Epithelial cell of proximal tubule (primary cell): ENCODE measurements around the gene KCNIP1. TPM values are rescaled to one million over a fixed set of nuclear protein-coding genes. Genes with fewer than 3 reads are reported as not detected.

Source experiments
- DNase-seq: peaks from one replicate; pipeline ENCODE4 v3.0.0-alpha.2; 2011; ENCODE audit warnings: low read depth
- H3K4me3 ChIP-seq: 2 replicates; pipeline ENCODE4 v1.5.1; 2011; ENCODE audit warnings: low read depth, mild to moderate bottlenecking, low read length
- total RNA-seq: library from RNA; depleted of rRNA; stranded (reverse); fragments of >200 nt; gene quantifications from 2 replicates; pipeline ENCODE4 v1.2.3, GENCODE V29; 2015
- TF ChIP-seq, protein P1 (sequence below): conservative IDR thresholded peaks from 2 replicates; pipeline ENCODE4 v1.5.1; 2012; ENCODE audit warnings: low read depth, mild to moderate bottlenecking, low read length

Gene KCNIP1
- total RNA-seq, 1 donor from 2014 or later, result 2.0 TPM

DNA sequence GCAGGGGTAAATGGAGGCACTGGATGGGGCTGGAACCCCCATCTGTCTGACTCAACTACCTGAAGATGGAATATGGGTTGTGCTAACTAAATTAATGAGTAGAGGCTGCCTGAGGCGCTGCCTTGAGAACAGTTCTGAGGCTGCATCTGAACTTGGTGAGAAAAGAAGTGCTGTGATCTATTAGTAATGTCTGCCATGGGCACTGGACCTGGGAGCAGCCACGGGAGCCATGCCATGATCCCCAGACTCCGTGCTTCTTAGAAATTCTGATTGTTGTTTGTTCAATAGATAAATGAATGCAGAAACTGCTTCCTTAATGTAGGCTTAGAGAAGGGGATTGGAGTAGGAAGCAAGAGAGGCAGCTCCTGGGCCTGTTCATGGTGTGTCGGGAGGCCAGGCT is 80.2 kb downstream of the KCNIP1 start:
- H3K4me3 ChIP-seq, result no peak overlapping the region
- DNase-seq, result no peak
- TF ChIP-seq, protein P1, sequence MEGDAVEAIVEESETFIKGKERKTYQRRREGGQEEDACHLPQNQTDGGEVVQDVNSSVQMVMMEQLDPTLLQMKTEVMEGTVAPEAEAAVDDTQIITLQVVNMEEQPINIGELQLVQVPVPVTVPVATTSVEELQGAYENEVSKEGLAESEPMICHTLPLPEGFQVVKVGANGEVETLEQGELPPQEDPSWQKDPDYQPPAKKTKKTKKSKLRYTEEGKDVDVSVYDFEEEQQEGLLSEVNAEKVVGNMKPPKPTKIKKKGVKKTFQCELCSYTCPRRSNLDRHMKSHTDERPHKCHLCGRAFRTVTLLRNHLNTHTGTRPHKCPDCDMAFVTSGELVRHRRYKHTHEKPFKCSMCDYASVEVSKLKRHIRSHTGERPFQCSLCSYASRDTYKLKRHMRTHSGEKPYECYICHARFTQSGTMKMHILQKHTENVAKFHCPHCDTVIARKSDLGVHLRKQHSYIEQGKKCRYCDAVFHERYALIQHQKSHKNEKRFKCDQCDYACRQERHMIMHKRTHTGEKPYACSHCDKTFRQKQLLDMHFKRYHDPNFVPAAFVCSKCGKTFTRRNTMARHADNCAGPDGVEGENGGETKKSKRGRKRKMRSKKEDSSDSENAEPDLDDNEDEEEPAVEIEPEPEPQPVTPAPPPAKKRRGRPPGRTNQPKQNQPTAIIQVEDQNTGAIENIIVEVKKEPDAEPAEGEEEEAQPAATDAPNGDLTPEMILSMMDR, result no peak

DNA sequence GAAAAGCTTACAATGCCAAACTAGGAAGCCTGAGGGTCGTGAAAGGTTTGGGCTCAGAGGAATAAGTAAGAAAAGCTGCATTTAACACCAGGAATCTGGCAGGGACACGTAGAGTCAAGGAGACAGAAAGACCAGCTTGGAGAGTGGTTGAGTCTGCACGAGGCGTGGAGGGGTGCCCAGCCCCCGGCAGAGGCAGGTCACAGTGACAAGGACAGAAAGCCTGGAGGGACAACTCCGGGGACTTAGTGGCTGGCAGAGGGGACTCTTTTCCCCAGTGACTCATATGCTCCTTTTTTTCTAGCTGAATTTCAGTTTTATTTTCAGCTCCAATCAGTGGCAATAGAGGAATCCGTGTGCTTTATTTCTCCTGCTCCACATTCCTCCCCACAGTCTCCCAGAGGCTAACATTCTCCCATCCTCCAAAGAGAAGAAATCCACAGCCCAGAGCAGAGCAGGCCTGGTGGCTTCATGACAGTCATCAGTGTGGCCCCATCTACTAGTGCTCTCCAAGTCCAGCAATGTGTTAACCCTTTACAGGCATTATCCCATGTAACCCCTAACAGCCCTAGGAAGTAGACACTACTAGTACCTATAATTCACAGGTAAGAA is 80.7 kb downstream of the KCNIP1 start:
- H3K4me3 ChIP-seq, result no peak overlapping the region
- DNase-seq, result no peak
- TF ChIP-seq, protein P1, result no peak

DNA sequence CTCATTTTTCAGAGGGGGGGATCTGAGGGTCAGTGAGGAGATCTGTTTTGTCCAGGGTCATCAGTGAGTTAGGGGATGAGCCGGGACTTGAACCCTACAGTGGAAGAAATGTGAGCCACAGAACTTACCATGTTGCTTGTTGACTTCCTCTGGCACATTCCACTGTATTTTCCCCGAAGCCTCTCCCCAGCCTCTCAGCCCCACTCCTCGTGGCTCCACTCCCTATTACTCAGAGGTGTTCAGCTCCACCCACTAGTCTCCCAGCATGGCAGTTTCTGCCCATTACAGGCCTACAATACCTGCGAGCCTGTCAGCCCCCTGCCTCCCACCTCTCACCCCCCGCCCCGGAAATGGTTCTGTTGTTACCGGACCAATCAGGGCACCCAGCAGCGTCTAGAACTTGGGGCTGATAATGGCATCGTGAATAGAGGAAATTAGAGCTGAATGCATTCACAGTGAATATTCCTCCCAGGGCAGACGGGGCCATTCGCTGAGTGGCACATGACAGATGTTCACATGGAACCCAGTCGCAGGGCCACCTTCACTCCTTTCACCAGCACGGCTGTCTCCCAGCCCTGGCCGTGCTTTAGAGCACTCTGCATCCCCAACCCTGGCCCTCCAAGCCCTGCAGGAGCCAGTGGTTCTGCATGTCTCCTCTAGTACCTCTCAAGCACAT is 81.6 kb downstream of the KCNIP1 start:
- TF ChIP-seq, protein P1, result no peak
- no peak for DNase-seq
- no peak overlapping the region for H3K4me3 ChIP-seq

DNA sequence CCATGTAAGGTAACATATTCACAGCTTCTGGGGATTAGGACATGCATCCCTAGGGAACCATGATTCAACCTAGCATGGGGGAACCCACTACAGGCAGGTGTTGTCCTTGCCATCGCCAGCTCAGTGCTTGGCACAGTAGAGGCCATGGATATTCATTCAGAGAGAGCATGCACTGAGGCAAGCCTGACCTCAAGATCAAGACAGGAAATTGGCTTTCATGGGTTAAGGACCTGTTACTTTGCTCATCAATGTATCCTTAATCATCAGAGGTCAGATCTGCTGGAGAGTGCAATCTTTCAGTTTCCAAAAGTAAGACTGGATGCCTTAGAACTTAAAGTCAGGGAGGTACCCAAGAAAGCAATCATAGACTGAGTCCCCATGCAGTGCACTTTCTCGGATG is 84.0 kb downstream of the KCNIP1 start:
- no peak for DNase-seq
- TF ChIP-seq, protein P1, result no peak
- no peak overlapping the region for H3K4me3 ChIP-seq

DNA sequence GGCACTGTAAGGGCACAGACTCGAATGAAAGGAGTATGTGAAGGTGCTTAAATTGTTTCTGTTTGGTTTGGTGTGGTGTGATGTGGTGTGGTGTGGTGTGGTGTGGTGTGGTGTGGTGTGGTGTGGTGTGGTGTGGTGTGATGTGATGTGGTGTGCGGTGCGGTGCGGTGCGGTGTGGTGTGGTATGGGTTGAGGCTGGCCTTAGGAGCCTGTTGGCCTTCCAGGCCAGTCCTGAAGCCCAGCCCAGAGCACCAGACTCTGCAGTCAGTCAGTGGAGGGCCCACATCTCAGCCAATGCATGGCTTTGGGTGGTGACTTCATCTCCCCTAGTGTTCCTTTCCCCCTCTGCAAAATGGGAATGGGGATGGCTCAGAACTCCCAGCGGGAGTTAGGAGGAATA is 85.8 kb downstream of the KCNIP1 start:
- TF ChIP-seq, protein P1, result no peak
- DNase-seq, result no peak
- no peak overlapping the region for H3K4me3 ChIP-seq

DNA sequence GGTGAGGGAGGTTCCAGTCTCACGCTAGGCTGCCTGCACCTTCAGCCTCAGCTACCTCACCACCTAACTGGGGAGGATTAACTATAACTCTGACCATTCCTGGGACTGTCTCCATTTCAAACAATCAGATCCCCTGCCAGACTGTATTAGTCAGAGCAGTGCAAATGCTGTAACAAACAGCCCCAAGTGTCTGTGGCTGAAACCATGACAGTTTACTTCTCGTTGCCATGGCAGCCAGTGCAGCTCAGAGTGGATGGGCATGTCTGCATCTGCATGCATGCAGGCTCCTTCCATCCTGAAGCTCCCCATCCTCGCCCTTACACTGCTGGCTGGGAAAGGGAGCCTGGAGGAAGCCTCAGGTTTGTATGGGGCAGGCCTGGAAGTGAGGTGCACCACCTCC is 86.7 kb downstream of the KCNIP1 start:
- DNase-seq, result no peak
- H3K4me3 ChIP-seq, result no peak overlapping the region
- TF ChIP-seq, protein P1, result no peak

DNA sequence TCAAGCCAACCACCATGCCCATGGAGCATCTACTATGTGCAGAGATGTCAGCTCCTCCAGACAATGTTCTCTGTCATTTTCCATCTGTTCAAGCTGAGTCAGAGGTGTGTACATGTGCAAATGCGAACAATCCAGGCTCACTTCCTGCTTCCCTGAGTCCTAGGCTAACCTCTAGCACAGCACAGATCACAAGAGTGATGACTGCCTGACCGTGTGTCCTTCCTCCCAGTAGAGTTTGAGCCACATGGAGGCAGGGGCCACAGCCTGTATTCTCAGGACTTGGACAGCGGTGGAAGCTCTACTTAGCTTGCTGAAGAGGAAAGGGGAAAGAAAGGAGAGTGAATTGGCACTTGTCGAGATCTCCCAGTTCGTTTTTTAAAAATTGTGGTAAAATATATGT is 87.2 kb downstream of the KCNIP1 start:
- TF ChIP-seq, protein P1, result no peak

More for the DNA sequence above, 87.2 kb downstream of the KCNIP1 start:
- no peak overlapping the region for H3K4me3 ChIP-seq
- no peak for DNase-seq
